ENCODE measurements around the gene KLK11. TPM values are rescaled to one million over a fixed set of nuclear protein-coding genes. Genes with fewer than 3 reads are reported as not detected.

The KLK11 gene
- total RNA-seq, 1 donor from 2014 or later = not detected

GRCh38 chr19:50975766-50976165 is 50.6 kb downstream of the KLK11 start:
- no peaks in the 10 kb centered on the region for H3K36me3 ChIP-seq (ENCODE audit: control insufficient read depth, insufficient read depth, low read length)
- DNase-seq (ENCODE audit: low read depth) = no peak

GRCh38 chr19:50974702-50975556 is 51.5 kb downstream of the KLK11 start:
- Histone ChIP-seq H3K4me3 (ENCODE audit: low read depth, low read length) (no peak overlapping the region), H3K27me3 (ENCODE audit: control insufficient read depth, insufficient read depth, low read length) (no peaks in the 10 kb centered on the region), H3K36me3 (ENCODE audit: control insufficient read depth, insufficient read depth, low read length) (no peaks in the 10 kb centered on the region)
- no peak for DNase-seq (ENCODE audit: low read depth)
- TF ChIP-seq, protein P1, sequence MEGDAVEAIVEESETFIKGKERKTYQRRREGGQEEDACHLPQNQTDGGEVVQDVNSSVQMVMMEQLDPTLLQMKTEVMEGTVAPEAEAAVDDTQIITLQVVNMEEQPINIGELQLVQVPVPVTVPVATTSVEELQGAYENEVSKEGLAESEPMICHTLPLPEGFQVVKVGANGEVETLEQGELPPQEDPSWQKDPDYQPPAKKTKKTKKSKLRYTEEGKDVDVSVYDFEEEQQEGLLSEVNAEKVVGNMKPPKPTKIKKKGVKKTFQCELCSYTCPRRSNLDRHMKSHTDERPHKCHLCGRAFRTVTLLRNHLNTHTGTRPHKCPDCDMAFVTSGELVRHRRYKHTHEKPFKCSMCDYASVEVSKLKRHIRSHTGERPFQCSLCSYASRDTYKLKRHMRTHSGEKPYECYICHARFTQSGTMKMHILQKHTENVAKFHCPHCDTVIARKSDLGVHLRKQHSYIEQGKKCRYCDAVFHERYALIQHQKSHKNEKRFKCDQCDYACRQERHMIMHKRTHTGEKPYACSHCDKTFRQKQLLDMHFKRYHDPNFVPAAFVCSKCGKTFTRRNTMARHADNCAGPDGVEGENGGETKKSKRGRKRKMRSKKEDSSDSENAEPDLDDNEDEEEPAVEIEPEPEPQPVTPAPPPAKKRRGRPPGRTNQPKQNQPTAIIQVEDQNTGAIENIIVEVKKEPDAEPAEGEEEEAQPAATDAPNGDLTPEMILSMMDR (IDR thresholded peaks at IDR 0.05; ENCODE audit: insufficient read depth, low read length, poor library complexity, severe bottlenecking) = no peak

More at GRCh38 chr19:50975766-50976165, 50.6 kb downstream of the KLK11 start:
- TF ChIP-seq, protein P1 (IDR thresholded peaks at IDR 0.05; ENCODE audit: insufficient read depth, low read length, poor library complexity, severe bottlenecking) = no peak
- no peaks in the 10 kb centered on the region for H3K27me3 ChIP-seq (ENCODE audit: control insufficient read depth, insufficient read depth, low read length)
- H3K4me3 ChIP-seq (ENCODE audit: low read depth, low read length) = no peak overlapping the region

- DNase-seq (ENCODE audit: low read depth) = no peak
- H3K4me3 ChIP-seq (ENCODE audit: low read depth, low read length) = no peak overlapping the region
- no peaks in the 10 kb centered on the region for H3K27me3 ChIP-seq (ENCODE audit: control insufficient read depth, insufficient read depth, low read length)
- H3K36me3 ChIP-seq (ENCODE audit: control insufficient read depth, insufficient read depth, low read length) = no peaks in the 10 kb centered on the region
- TF ChIP-seq, protein P1 (IDR thresholded peaks at IDR 0.05; ENCODE audit: insufficient read depth, low read length, poor library complexity, severe bottlenecking) = no peak
Observed at GRCh38 chr19:50972795-50973376, 53.5 kb downstream of the KLK11 start.

Other genes starting within 250 kb of the KLK11 start
- gene ACP4, start 236.2 kb downstream of the KLK11 start, total RNA-seq = not detected in 2 replicates
- gene KLK1, start 202.8 kb downstream of the KLK11 start, total RNA-seq = not detected in 2 replicates
- not detected in 2 replicates for gene KLK15, start 193.0 kb downstream of the KLK11 start, total RNA-seq
- not detected in 2 replicates for gene KLK3, start 171.7 kb downstream of the KLK11 start, total RNA-seq
- 0.96 TPM in 1 of 2 replicates, not detected in the other for gene KLK2, start 153.2 kb downstream of the KLK11 start, total RNA-seq
- not detected in 2 replicates for gene KLK4, start 115.2 kb downstream of the KLK11 start, total RNA-seq
- 10.8 and 11.3 TPM in 2 replicates for gene KLK5, start 73.6 kb downstream of the KLK11 start, total RNA-seq
- 33.5 and 39.9 TPM in 2 replicates for gene KLK6, start 57.0 kb downstream of the KLK11 start, total RNA-seq
- gene KLK7, start 42.7 kb downstream of the KLK11 start, total RNA-seq = 18.7 and 18.8 TPM in 2 replicates
- gene KLK8, start 25.0 kb downstream of the KLK11 start, total RNA-seq = 3.1 and 7.1 TPM in 2 replicates
- 6.7 and 9.0 TPM in 2 replicates for gene KLK10, start 6.9 kb downstream of the KLK11 start, total RNA-seq
- not detected in 2 replicates for gene KLK12, start 8.4 kb upstream of the KLK11 start, total RNA-seq
- 0.08 and 0.21 TPM in 2 replicates for gene KLK13, start 38.5 kb upstream of the KLK11 start, total RNA-seq
- gene KLK14, start 56.3 kb upstream of the KLK11 start, total RNA-seq = not detected in 2 replicates
- gene CTU1, start 81.8 kb upstream of the KLK11 start, total RNA-seq = 19.1 and 23.6 TPM in 2 replicates
- 0.13 and 0.14 TPM in 2 replicates for gene SIGLEC9, start 98.3 kb upstream of the KLK11 start, total RNA-seq
- not detected in 2 replicates for gene SIGLEC7, start 115.7 kb upstream of the KLK11 start, total RNA-seq
- not detected in 2 replicates for gene CD33, start 198.5 kb upstream of the KLK11 start, total RNA-seq
- 0.79 TPM in 1 of 2 replicates, not detected in the other for gene SIGLECL1, start 224.5 kb upstream of the KLK11 start, total RNA-seq